Measurements from ENCODE around the gene KRTAP10-12.
"Not testable (repeated sequence)": the region's sequence is repeated elsewhere in the genome, so short reads cannot be mapped to it uniquely, and the experiment has no call there.

The KRTAP10-12 gene

GRCh38 chr21:44697172-44697810 lies at the start of gene KRTAP10-12:
Gene KRTAP10-12 (plus strand): TSS chr21:44697172. CDS start chr21:44697202, 30 bp downstream.
- not testable (repeated sequence) for H3K27ac ChIP-seq; H3K4me3 ChIP-seq; H3K9me3 ChIP-seq (ENCODE audit: low read depth, low read length); H3K9ac ChIP-seq (ENCODE audit: insufficient read length); DNase-seq (ENCODE audit: low read depth, low spot score)
- H3K36me3 ChIP-seq (ENCODE audit: insufficient read depth, low read length): peaks cover 20% of the 10 kb centered on the region

GRCh38 chr21:44647222-44647552 lies 49.8 kb upstream of the KRTAP10-12 start:
- no peak for TF ChIP-seq POLR2AphosphoS5 (IDR thresholded peaks at IDR 0.05; ENCODE audit: borderline replicate concordance, low read depth, low read length)
- no peak for TF ChIP-seq EZH2 (IDR thresholded peaks at IDR 0.05)
- no peak for TF ChIP-seq FOXP2 (optimal IDR thresholded peaks at IDR 0.05; ENCODE audit: control extremely low read depth, extremely low read length, insufficient read depth)
- Histone ChIP-seq H3K36me3 (ENCODE audit: insufficient read depth, low read length) (peaks cover 10% of the 10 kb centered on the region), H3K9ac (ENCODE audit: insufficient read length) (no peak overlapping the region), H3K9me3 (ENCODE audit: low read depth, low read length) (peaks cover 6% of the 10 kb centered on the region; the same call in 1 of the 2 replicates), H3K27ac (peak overlapping the region; percentile 64; the same call in 1 of the 2 replicates), H3K4me3 (no peak overlapping the region)
- no peak for DNase-seq (ENCODE audit: low read depth, low spot score)

GRCh38 chr21:44648557-44649311 lies 48.2 kb upstream of the KRTAP10-12 start:
- H3K9me3 ChIP-seq (ENCODE audit: low read depth, low read length): peaks cover 6% of the 10 kb centered on the region; the same call in 1 of the 2 replicates
- H3K27ac ChIP-seq: no peak overlapping the region
- no peak for DNase-seq (ENCODE audit: low read depth, low spot score)
- H3K36me3 ChIP-seq (ENCODE audit: insufficient read depth, low read length): peaks cover 10% of the 10 kb centered on the region
- TF ChIP-seq POLR2AphosphoS5 (IDR thresholded peaks at IDR 0.05; ENCODE audit: borderline replicate concordance, low read depth, low read length): no peak
- TF ChIP-seq EZH2 (IDR thresholded peaks at IDR 0.05): no peak
- no peak overlapping the region for H3K9ac ChIP-seq (ENCODE audit: insufficient read length)
- H3K4me3 ChIP-seq: no peak overlapping the region

GRCh38 chr21:44649521-44650100 lies 47.4 kb upstream of the KRTAP10-12 start:
- no peak for DNase-seq (ENCODE audit: low read depth, low spot score)
- H3K9ac ChIP-seq (ENCODE audit: insufficient read length): no peak overlapping the region
- H3K36me3 ChIP-seq (ENCODE audit: insufficient read depth, low read length): peaks cover 3% of the 10 kb centered on the region
- no peak overlapping the region for H3K27ac ChIP-seq
- H3K4me3 ChIP-seq: no peak overlapping the region
- TF ChIP-seq FOXP2 (optimal IDR thresholded peaks at IDR 0.05; ENCODE audit: control extremely low read depth, extremely low read length, insufficient read depth) (no peak), POLR2AphosphoS5 (IDR thresholded peaks at IDR 0.05; ENCODE audit: borderline replicate concordance, low read depth, low read length) (no peak), EZH2 (IDR thresholded peaks at IDR 0.05) (no peak)
- peaks cover 2% of the 10 kb centered on the region; the same call in 1 of the 2 replicates for H3K9me3 ChIP-seq (ENCODE audit: low read depth, low read length)

- Histone ChIP-seq H3K36me3 (ENCODE audit: insufficient read depth, low read length) (no peaks in the 10 kb centered on the region; the same call in 1 of the 2 replicates), H3K9ac (ENCODE audit: insufficient read length) (no peak overlapping the region), H3K9me3 (ENCODE audit: low read depth, low read length) (no peaks in the 10 kb centered on the region; the same call in 1 of the 2 replicates), H3K27ac (no peak overlapping the region), H3K4me3 (no peak overlapping the region)
- no peak for DNase-seq (ENCODE audit: low read depth, low spot score)
- TF ChIP-seq POLR2AphosphoS5 (IDR thresholded peaks at IDR 0.05; ENCODE audit: borderline replicate concordance, low read depth, low read length) (no peak), EZH2 (IDR thresholded peaks at IDR 0.05) (no peak), FOXP2 (optimal IDR thresholded peaks at IDR 0.05; ENCODE audit: control extremely low read depth, extremely low read length, insufficient read depth) (no peak)
These were observed 46.6 kb upstream of the KRTAP10-12 start for GRCh38 chr21:44650265-44650972.

- no peaks in the 10 kb centered on the region for H3K9me3 ChIP-seq (ENCODE audit: low read depth, low read length)
- no peak overlapping the region for H3K4me3 ChIP-seq
- TF ChIP-seq EZH2 (IDR thresholded peaks at IDR 0.05): no peak
- no peak for TF ChIP-seq POLR2AphosphoS5 (IDR thresholded peaks at IDR 0.05; ENCODE audit: borderline replicate concordance, low read depth, low read length)
- TF ChIP-seq FOXP2 (optimal IDR thresholded peaks at IDR 0.05; ENCODE audit: control extremely low read depth, extremely low read length, insufficient read depth): no peak
- peaks cover 3% of the 10 kb centered on the region; the same call in 1 of the 2 replicates for H3K36me3 ChIP-seq (ENCODE audit: insufficient read depth, low read length)
- DNase-seq (ENCODE audit: low read depth, low spot score): no peak
- H3K27ac ChIP-seq: no peak overlapping the region
- no peak overlapping the region for H3K9ac ChIP-seq (ENCODE audit: insufficient read length)
These were observed 45.8 kb upstream of the KRTAP10-12 start for GRCh38 chr21:44650973-44651675.

GRCh38 chr21:44653123-44653522 lies 43.8 kb upstream of the KRTAP10-12 start:
- Histone ChIP-seq H3K36me3 (ENCODE audit: insufficient read depth, low read length) (peaks cover 23% of the 10 kb centered on the region; the same call in 1 of the 2 replicates), H3K9ac (ENCODE audit: insufficient read length) (no peak overlapping the region), H3K9me3 (ENCODE audit: low read depth, low read length) (peaks cover 2% of the 10 kb centered on the region; the same call in 1 of the 2 replicates), H3K4me3 (no peak overlapping the region), H3K27ac (no peak overlapping the region)
- TF ChIP-seq POLR2AphosphoS5 (IDR thresholded peaks at IDR 0.05; ENCODE audit: borderline replicate concordance, low read depth, low read length) (no peak), EZH2 (IDR thresholded peaks at IDR 0.05) (no peak), FOXP2 (optimal IDR thresholded peaks at IDR 0.05; ENCODE audit: control extremely low read depth, extremely low read length, insufficient read depth) (no peak)
- DNase-seq (ENCODE audit: low read depth, low spot score): no peak

All from SK-N-MC (cell line).